GM18526 (cell line): ENCODE data around the gene CXXC5.

Experiments used
- POLR2A ChIP-seq: IDR thresholded peaks from 3 replicates; pipeline ENCODE4 v1.6.1; 2011; ENCODE audit not compliant: insufficient read length; ENCODE audit errors: extremely low read depth

Gene CXXC5

GRCh38 chr5:139723986-139724587 is 75.9 kb downstream of the CXXC5 start:
- no peak for TF ChIP-seq POLR2A

DNA sequence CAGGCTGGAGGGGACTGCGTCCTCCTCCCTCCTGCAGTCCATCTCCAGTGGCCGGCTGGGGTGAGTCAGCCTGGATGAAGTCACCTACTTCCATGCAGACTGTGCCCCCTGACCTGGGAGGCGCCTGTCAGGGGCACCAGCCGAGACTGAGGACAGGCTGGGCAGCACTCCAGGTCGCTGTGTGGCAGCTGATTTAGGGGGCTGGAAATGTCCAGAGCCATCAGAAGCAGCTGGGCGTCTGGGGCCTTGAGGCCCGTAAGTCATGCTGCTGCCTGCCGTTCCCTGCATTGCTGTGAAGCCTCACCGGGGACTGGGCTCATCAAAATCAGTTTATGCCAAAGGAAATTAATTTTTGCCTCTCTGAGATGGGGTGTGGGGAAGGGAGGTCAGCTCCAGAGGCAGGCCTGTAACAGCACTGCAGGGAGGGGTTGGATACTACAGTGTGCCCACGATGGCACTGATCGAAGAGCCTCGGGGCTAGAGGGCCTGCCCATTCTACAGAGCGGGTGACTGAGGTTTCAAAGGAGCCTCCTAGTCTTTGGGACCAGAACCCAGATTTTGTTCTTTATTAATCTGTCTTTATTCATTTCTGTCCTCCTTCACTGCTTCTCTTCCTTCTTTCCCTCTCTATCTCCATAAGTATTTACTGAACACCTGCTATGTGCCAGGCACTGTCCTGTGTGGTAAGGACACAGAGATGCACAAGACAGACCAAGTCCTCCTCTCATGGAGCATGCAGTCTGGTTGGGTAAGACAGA is 77.1 kb downstream of the CXXC5 start:
- no peak for TF ChIP-seq POLR2A

DNA sequence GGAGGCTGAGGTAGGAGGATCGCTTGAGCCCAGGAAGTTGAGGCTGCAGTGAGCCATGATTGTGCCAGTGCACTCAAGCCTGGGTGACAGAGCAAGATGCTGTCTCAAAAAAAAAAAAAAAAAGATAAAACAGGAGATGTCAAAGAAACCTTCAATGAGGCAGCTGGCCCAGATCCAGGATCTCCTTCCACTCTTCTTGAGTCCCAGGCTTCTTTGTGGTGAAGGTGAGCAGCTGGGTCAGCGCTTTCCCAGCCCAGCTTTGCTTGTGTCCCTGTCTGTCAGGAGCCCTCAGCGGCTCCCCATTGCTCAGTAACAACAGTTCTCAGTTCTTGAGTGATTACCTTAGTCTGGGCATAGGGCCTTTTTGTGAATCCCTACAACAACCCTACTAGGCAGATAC is 78.1 kb downstream of the CXXC5 start:
- TF ChIP-seq POLR2A, result no peak

GRCh38 chr5:139731281-139731680 is 83.1 kb downstream of the CXXC5 start:
- TF ChIP-seq POLR2A, result no peak

DNA sequence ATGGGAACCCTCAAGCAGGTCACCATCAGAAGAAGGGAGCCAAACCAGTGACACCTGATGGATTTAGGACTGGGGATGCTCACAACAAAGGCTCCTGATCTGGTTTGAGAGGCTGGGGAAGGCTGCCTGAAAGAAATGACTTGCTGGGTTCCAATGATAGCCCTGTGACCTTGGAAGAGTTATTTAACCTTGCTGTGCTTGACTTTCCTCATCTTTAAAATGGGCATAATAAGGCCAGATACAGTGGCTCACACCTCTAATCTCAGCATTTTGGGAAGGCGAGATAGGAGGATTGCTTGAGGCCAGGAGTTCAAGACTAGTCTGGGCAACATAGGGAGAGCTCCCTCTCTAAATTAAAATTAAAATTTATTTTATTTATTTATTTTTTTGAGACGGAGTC is 83.9 kb downstream of the CXXC5 start:
- no peak for TF ChIP-seq POLR2A

DNA sequence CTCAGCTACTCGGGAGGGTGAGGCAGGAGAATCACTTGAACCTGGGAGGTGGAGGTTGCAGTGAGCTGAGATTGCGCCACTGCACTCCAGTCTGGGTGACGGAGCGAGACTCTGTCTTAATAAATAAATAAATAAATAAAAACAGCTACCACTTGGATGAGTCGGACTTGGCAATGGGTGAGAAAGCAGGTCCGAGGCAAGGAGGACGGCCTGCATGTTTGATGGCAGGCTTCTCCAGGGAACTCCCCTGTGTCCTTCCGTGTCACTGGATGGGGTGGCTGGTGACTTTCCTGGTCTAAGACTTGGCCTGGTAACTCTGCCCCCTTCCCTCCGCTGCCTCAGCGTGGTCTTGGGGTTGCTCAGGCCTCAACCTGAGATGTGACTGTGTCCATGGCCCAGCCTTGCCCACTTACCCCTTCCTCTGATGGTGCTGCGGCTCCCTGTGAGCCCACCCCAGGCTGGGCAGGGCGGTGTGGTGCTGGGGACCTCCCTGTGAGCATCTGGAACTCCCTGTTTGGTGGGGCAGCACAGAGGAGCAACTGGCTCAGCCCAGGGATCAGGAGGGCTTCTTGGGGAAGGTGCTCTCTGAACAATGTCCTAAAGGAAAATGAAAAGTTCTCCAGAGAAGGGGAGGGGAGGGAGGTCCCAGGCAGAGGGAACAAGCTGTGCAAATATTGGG is 85.0 kb downstream of the CXXC5 start:
- TF ChIP-seq POLR2A, result no peak
